Panc1 (cell line): ENCODE data around the gene OR10H3. TPM values are rescaled to one million over a fixed set of nuclear protein-coding genes. Genes with fewer than 3 reads are reported as not detected.

ENCODE experiments used
- ATAC-seq: fragments of 200-7000 bp; cut with Tn5 transposase; 2 replicates; pipeline ENCODE4 v1.9.1; 2020; ENCODE audit warnings: mild to moderate bottlenecking, moderate library complexity
- BruUV-seq: library from RNA; stranded (reverse); fragments of 400-500 nt; replicated peaks from 2 replicates; lab custom pipeline; 2021; lab: Mats Ljungman, UMichigan
- CTCF ChIA-PET: fragments of 300-600 bp; sonication (Branson Sonifier 250); formaldehyde crosslinking; loops from one replicate; lab custom pipeline; 2022; ENCODE audit warnings: antibody characterized with exemption; lab: Charles Lee
- POLR2A ChIA-PET: fragments of 300-600 bp; sonication (Branson Sonifier 250); formaldehyde crosslinking; loops from one replicate; lab custom pipeline; 2022; ENCODE audit warnings: antibody characterized with exemption; lab: Charles Lee
- DNase-seq: peaks from one replicate; pipeline ENCODE4 v3.0.0-alpha.2; 2010; ENCODE audit warnings: low read depth, low spot score
- H3K27ac ChIP-seq: 2 replicates; pipeline ENCODE4 v1.5.1; 2011; ENCODE audit warnings: mild to moderate bottlenecking, low read length, inconsistent platforms
- H3K27me3 ChIP-seq: fragments of 200-500 bp; sonication (Bioruptor generic); 2 replicates; pipeline ENCODE4 v1.6.0; 2014; ENCODE audit warnings: low read length, inconsistent platforms; ENCODE audit not compliant: control insufficient read depth, insufficient read depth
- H3K36me3 ChIP-seq: fragments of 200-500 bp; sonication (Bioruptor generic); 2 replicates; pipeline ENCODE4 v1.5.1; 2014; ENCODE audit warnings: inconsistent platforms, mild to moderate bottlenecking, low read length, moderate library complexity; ENCODE audit not compliant: control insufficient read depth, insufficient read depth
- H3K4me1 ChIP-seq: 2 replicates; pipeline ENCODE4 v1.5.1; 2011; ENCODE audit warnings: inconsistent platforms, mild to moderate bottlenecking, low read length, moderate library complexity; ENCODE audit not compliant: control insufficient read depth, insufficient read depth
- H3K4me3 ChIP-seq, 2 experiments: 2 replicates each; pipeline ENCODE4 v1.5.1; 2011 to 2012; ENCODE audit warnings: low read depth in 2 of 2, low read length in 2 of 2, mild to moderate bottlenecking in 2 of 2, inconsistent platforms in 1 of 2, moderate library complexity in 1 of 2
- H3K9me3 ChIP-seq: fragments of 200-500 bp; sonication (Bioruptor generic); 2 replicates; pipeline ENCODE4 v1.5.1; 2014; ENCODE audit warnings: low read depth, mild to moderate bottlenecking, inconsistent platforms, low read length, moderate library complexity; ENCODE audit not compliant: control insufficient read depth, insufficient read depth
- POLR2AphosphoS5 ChIP-seq: IDR thresholded peaks from 2 replicates; pipeline ENCODE4 v1.6.1; 2012; ENCODE audit warnings: mild to moderate bottlenecking, low read depth, low read length, moderate library complexity
- SIN3A ChIP-seq: IDR thresholded peaks from 2 replicates; pipeline ENCODE4 v1.6.1; 2012; ENCODE audit warnings: low read depth, mild to moderate bottlenecking, low read length, moderate library complexity, borderline replicate concordance; ENCODE audit not compliant: insufficient read depth
- TCF7L2 ChIP-seq: IDR thresholded peaks from 2 replicates; pipeline ENCODE4 v1.6.1; 2011; ENCODE audit warnings: mild to moderate bottlenecking, low read depth, low read length, inconsistent platforms
- in situ Hi-C: cut with HindIII; loops from 2 replicates; pipeline ENCODE4 v1.10.0; 2016; ENCODE audit warnings: low sequenced_read_pairs, low pct_unique_long_range_greater_than_20kb
- intact Hi-C: fragments of 100-400 bp; cut with micrococcal nuclease; formaldehyde crosslinking; loops from one replicate; pipeline ENCODE4 v1.10.0; 2022; ENCODE audit not compliant: unreplicated experiment
- total RNA-seq: library from RNA; stranded (reverse); gene quantifications from one replicate; pipeline ENCODE4 v1.2.1, GENCODE V29; 2021; ENCODE audit not compliant: unreplicated experiment
- TF ChIP-seq, protein P1 (sequence below), 2 experiments: IDR thresholded peaks; 2 replicates each; pipeline ENCODE4 v1.6.1; 2011 to 2012; ENCODE audit warnings: low read depth in 2 of 2, control low read depth in 1 of 2, low read length in 1 of 2, mild to moderate bottlenecking in 1 of 2, moderate library complexity in 1 of 2; ENCODE audit not compliant: insufficient read depth in 1 of 2
- TF ChIP-seq, protein P2 (sequence below): fragments of 450-650 bp; IDR thresholded peaks from 2 replicates; pipeline ENCODE4 v1.5.1; 2017; ENCODE audit warnings: mild to moderate bottlenecking

The OR10H3 gene
- total RNA-seq, 1 experiment from 2014 or later: not detected

DNA sequence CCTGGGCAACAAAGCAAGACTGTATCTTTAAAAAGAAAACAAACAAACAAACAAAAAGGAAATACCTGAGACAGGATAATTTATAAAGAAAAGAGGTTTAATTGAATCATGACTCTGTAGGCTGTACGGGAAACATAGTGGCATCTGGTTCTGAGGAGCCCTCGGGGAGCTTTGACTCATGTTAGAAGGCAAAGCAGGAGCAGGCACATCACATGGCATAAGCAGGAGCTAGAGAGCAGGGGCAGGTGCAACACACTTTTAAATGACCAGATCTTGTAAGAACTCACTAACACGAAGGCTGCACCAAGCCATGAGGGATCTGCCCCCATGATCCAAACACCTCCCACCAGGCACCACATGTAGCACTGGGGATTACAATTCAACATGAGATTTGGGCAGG, 23.1 kb upstream of the OR10H3 start:
- in situ Hi-C loops (no loop called here), intact Hi-C loops (no loop called here)
- BruUV-seq: no TSS peak
- H3K27me3 ChIP-seq: no peaks in the 10 kb centered on the region; the same call in 1 of the 2 replicates
- no peak for DNase-seq
- no peak overlapping the region for H3K4me3 ChIP-seq
- CTCF ChIA-PET: no interaction called here
- no peaks in the 10 kb centered on the region for H3K4me1 ChIP-seq
- ATAC-seq: no peak
- H3K36me3 ChIP-seq: no peaks in the 10 kb centered on the region
- TF ChIP-seq, protein P1, sequence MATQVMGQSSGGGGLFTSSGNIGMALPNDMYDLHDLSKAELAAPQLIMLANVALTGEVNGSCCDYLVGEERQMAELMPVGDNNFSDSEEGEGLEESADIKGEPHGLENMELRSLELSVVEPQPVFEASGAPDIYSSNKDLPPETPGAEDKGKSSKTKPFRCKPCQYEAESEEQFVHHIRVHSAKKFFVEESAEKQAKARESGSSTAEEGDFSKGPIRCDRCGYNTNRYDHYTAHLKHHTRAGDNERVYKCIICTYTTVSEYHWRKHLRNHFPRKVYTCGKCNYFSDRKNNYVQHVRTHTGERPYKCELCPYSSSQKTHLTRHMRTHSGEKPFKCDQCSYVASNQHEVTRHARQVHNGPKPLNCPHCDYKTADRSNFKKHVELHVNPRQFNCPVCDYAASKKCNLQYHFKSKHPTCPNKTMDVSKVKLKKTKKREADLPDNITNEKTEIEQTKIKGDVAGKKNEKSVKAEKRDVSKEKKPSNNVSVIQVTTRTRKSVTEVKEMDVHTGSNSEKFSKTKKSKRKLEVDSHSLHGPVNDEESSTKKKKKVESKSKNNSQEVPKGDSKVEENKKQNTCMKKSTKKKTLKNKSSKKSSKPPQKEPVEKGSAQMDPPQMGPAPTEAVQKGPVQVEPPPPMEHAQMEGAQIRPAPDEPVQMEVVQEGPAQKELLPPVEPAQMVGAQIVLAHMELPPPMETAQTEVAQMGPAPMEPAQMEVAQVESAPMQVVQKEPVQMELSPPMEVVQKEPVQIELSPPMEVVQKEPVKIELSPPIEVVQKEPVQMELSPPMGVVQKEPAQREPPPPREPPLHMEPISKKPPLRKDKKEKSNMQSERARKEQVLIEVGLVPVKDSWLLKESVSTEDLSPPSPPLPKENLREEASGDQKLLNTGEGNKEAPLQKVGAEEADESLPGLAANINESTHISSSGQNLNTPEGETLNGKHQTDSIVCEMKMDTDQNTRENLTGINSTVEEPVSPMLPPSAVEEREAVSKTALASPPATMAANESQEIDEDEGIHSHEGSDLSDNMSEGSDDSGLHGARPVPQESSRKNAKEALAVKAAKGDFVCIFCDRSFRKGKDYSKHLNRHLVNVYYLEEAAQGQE (IDR thresholded peaks at IDR 0.05; ENCODE audit: insufficient read depth in 1 of 2, low read depth in 2 of 2, low read length in 1 of 2): no peak
- TF ChIP-seq POLR2AphosphoS5 (no peak), SIN3A (no peak), TCF7L2 (no peak)
- TF ChIP-seq, protein P2, sequence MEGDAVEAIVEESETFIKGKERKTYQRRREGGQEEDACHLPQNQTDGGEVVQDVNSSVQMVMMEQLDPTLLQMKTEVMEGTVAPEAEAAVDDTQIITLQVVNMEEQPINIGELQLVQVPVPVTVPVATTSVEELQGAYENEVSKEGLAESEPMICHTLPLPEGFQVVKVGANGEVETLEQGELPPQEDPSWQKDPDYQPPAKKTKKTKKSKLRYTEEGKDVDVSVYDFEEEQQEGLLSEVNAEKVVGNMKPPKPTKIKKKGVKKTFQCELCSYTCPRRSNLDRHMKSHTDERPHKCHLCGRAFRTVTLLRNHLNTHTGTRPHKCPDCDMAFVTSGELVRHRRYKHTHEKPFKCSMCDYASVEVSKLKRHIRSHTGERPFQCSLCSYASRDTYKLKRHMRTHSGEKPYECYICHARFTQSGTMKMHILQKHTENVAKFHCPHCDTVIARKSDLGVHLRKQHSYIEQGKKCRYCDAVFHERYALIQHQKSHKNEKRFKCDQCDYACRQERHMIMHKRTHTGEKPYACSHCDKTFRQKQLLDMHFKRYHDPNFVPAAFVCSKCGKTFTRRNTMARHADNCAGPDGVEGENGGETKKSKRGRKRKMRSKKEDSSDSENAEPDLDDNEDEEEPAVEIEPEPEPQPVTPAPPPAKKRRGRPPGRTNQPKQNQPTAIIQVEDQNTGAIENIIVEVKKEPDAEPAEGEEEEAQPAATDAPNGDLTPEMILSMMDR: no peak
- POLR2A ChIA-PET: no interaction called here
- no peaks in the 10 kb centered on the region for H3K9me3 ChIP-seq
- H3K27ac ChIP-seq: no peak overlapping the region

DNA sequence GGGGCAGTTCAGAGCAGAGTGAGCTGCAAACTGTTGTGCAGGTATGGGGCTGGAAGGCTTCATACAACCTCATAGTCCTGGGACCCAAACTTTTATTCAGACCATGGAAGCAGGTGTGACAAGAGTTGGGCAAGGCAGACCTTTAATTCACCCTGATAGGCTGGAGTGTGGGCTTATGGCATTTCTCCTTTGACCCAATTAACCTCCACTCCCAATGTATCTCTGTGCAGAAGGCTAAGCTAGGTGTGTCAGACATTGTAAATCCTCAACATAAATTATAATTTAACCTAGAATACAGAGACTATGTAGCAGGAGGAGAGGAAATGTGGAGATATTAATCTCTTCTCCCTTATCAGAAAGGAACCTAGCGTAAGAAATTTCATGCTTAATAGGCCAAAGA, 22.1 kb upstream of the OR10H3 start:
- BruUV-seq: no TSS peak
- intact Hi-C loops: no loop called here
- in situ Hi-C loops: no loop called here
- Histone ChIP-seq H3K36me3 (no peaks in the 10 kb centered on the region), H3K27me3 (no peaks in the 10 kb centered on the region; the same call in 1 of the 2 replicates), H3K9me3 (no peaks in the 10 kb centered on the region), H3K27ac (no peak overlapping the region), H3K4me3 (no peak overlapping the region), H3K4me1 (no peaks in the 10 kb centered on the region)
- DNase-seq: no peak
- TF ChIP-seq, protein P2: no peak
- TF ChIP-seq, protein P1 (IDR thresholded peaks at IDR 0.05; ENCODE audit: insufficient read depth in 1 of 2, low read depth in 2 of 2, low read length in 1 of 2): no peak
- TF ChIP-seq TCF7L2 (no peak), SIN3A (no peak), POLR2AphosphoS5 (no peak)
- ChIA-PET CTCF (no interaction called here), POLR2A (no interaction called here)
- no peak for ATAC-seq
